Nasal cavity respiratory epithelium epithelial cell of viscerocranial mucosa (primary cell): ENCODE measurements around the gene SPANXD. TPM values are rescaled to one million over a fixed set of nuclear protein-coding genes. Genes with fewer than 3 reads are reported as not detected.

Experiments used
- total RNA-seq: library from RNA; depleted of rRNA; stranded (reverse); fragments of >200 nt; gene quantifications from 2 replicates; pipeline ENCODE4 v1.2.3, GENCODE V29; 2014

The SPANXD gene
- total RNA-seq = not detected in 2 replicates

GRCh38 chrX:141698639-141699038 lies at the start of gene SPANXD:
Gene SPANXD (minus strand): TSS chrX:141698739. CDS start chrX:141698405, 334 bp downstream.

Other genes with a start within 250 kb of the SPANXD start
- not detected in 2 replicates for gene SPANXA1, start 114.0 kb downstream of the SPANXD start, total RNA-seq
- gene SPANXA2, start 109.0 kb downstream of the SPANXD start, total RNA-seq = not detected in 2 replicates
- not detected in 2 replicates for gene MAGEC3, start 139.6 kb upstream of the SPANXD start, total RNA-seq
- not detected in 2 replicates for gene MAGEC1, start 205.2 kb upstream of the SPANXD start, total RNA-seq